IPS-NIHi11 (cell line): ENCODE data around the gene CASP12.

Experiments
- DNase-seq: peaks from one replicate; pipeline ENCODE4 v3.0.0; 2012; ENCODE audit warnings: mixed read lengths, low spot score

The CASP12 gene

DNA sequence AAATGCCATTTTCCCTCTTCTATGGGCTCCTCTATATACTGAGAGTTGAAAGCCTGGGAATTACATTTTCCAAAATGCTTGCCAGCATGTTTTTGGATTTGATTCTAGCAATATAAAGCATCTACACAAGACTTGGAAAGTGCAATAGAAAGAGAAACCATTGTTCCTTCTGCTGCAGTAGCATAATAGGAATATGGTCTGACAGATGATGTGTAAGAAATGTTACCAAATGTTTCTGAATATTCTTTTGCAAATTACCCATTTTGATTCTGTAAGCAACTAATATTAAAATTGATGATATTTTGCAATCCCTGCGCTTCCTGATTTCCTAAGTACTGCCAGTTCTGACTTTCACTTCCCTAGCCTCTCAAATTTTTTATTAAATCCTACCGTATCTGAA, 61.6 kb downstream of the CASP12 start:
- no peak for DNase-seq
